ENCODE data around the gene C5AR1. TPM values are rescaled to one million over a fixed set of nuclear protein-coding genes. Genes with fewer than 3 reads are reported as not detected.
"Not testable (repeated sequence)": the region's sequence is repeated elsewhere in the genome, so short reads cannot be mapped to it uniquely, and the experiment has no call there.

Gene C5AR1
- total and polyA plus RNA-seq, 5 experiments from 2014 or later, result 0.15 to 2.6 (median 2.6) TPM; not detected in 2

- Mint-ChIP-seq H3K4me1 (peaks cover 0 to 7% (median 0%) of the 10 kb centered on the region in 4 donors), H3K27ac (peak overlapping the region in 1 of 10 donors; percentile 65), H3K27me3 (peaks cover 15 to 67% (median 30%) of the 10 kb centered on the region in 5 donors), H3K9me3 (peaks cover 0 to 3% (median 0%) of the 10 kb centered on the region in 9 donors), H3K36me3 (peaks cover 0 to 5% (median 0%) of the 10 kb centered on the region in 3 donors), H3K4me3 (peak overlapping the region in 1 of 10 donors; percentile 20)
- no peak for ATAC-seq
- no peak for DNase-seq
- POLR2A ChIA-PET, result no interaction called here
These were observed 10.5 kb downstream of the C5AR1 start for GRCh38 chr19:47319923-47320871.

GRCh38 chr19:47321630-47322029, 12.0 kb downstream of the C5AR1 start:
- POLR2A ChIA-PET, result no interaction called here
- peaks cover 16 to 61% (median 20%) of the 10 kb centered on the region in 5 donors for H3K27me3 Mint-ChIP-seq
- H3K27ac Mint-ChIP-seq, result no peak overlapping the region
- no peak for DNase-seq
- H3K36me3 Mint-ChIP-seq, result peaks cover 0 to 5% (median 0%) of the 10 kb centered on the region in 3 donors
- H3K4me3 Mint-ChIP-seq, result no peak overlapping the region
- H3K4me1 Mint-ChIP-seq, result peaks cover 0 to 2% (median 0%) of the 10 kb centered on the region in 4 donors
- H3K9me3 Mint-ChIP-seq, result peaks cover 0 to 3% (median 0%) of the 10 kb centered on the region in 9 donors
- ATAC-seq, result no peak

- H3K27me3 Mint-ChIP-seq, result peaks cover 16 to 60% (median 19%) of the 10 kb centered on the region in 5 donors
- ATAC-seq (no peak), DNase-seq (no peak)
- POLR2A ChIA-PET, result no interaction called here
- H3K36me3 Mint-ChIP-seq, result peaks cover 0 to 5% (median 0%) of the 10 kb centered on the region in 3 donors
- H3K4me1 Mint-ChIP-seq, result peaks cover 0 to 2% (median 0%) of the 10 kb centered on the region in 4 donors
- H3K9me3 Mint-ChIP-seq, result peaks cover 0 to 3% (median 0%) of the 10 kb centered on the region in 9 donors
- no peak overlapping the region for H3K27ac Mint-ChIP-seq
- H3K4me3 Mint-ChIP-seq, result no peak overlapping the region
These were observed 12.4 kb downstream of the C5AR1 start for GRCh38 chr19:47322058-47322457.

GRCh38 chr19:47323409-47323808, 13.7 kb downstream of the C5AR1 start:
- H3K4me3 Mint-ChIP-seq, result no peak overlapping the region

GRCh38 chr19:47323872-47324271, 14.2 kb downstream of the C5AR1 start:
- POLR2A ChIA-PET, result no interaction called here
- Mint-ChIP-seq H3K9me3 (peaks cover 0 to 3% (median 0%) of the 10 kb centered on the region in 9 donors), H3K4me3 (no peak overlapping the region), H3K36me3 (peaks cover 0 to 5% (median 0%) of the 10 kb centered on the region in 3 donors), H3K27ac (peak overlapping the region in 2 of 10 donors; percentile 29), H3K27me3 (peaks cover 15 to 53% (median 19%) of the 10 kb centered on the region in 5 donors), H3K4me1 (peaks cover 0 to 2% (median 0%) of the 10 kb centered on the region in 4 donors)
- DNase-seq (no peak), ATAC-seq (no peak)

More at GRCh38 chr19:47323409-47323808, 13.7 kb downstream of the C5AR1 start:
- Mint-ChIP-seq H3K27ac (no peak overlapping the region), H3K36me3 (peaks cover 0 to 5% (median 0%) of the 10 kb centered on the region in 3 donors), H3K4me1 (peaks cover 0 to 2% (median 0%) of the 10 kb centered on the region in 4 donors), H3K27me3 (peaks cover 15 to 55% (median 19%) of the 10 kb centered on the region in 5 donors), H3K9me3 (peaks cover 0 to 3% (median 0%) of the 10 kb centered on the region in 9 donors)
- DNase-seq, result no peak
- ATAC-seq, result no peak
- POLR2A ChIA-PET, result no interaction called here

- POLR2A ChIA-PET, result no interaction called here
- Mint-ChIP-seq H3K4me1 (peaks cover 0 to 2% (median 0%) of the 10 kb centered on the region in 4 donors), H3K27ac (no peak overlapping the region), H3K27me3 (peaks cover 15 to 50% (median 19%) of the 10 kb centered on the region in 5 donors), H3K36me3 (peaks cover 0 to 5% (median 0%) of the 10 kb centered on the region in 3 donors), H3K9me3 (peaks cover 0 to 3% (median 0%) of the 10 kb centered on the region in 9 donors), H3K4me3 (no peak overlapping the region)
- DNase-seq, result no peak
- ATAC-seq, result no peak
These were observed 14.8 kb downstream of the C5AR1 start for GRCh38 chr19:47324502-47324901.

GRCh38 chr19:47330466-47330869, 20.8 kb downstream of the C5AR1 start:
- POLR2A ChIA-PET, result interaction anchor here (0.7 kb wide), 1 partner anchor 362 kb away, joined by 3 read pairs; no protein-coding TSS in a partner anchor
- Mint-ChIP-seq H3K27me3 (peaks cover 0 to 11% (median 1%) of the 10 kb centered on the region in 5 donors), H3K9me3 (no peaks in the 10 kb centered on the region), H3K4me1 (peaks cover 0 to 10% (median 3%) of the 10 kb centered on the region in 4 donors), H3K36me3 (no peaks in the 10 kb centered on the region), H3K27ac (no peak overlapping the region), H3K4me3 (peak overlapping the region in 1 of 10 donors; percentile 48)
- DNase-seq, result no peak
- no peak for ATAC-seq

- Mint-ChIP-seq H3K4me3 (no peak overlapping the region), H3K9me3 (no peaks in the 10 kb centered on the region), H3K36me3 (no peaks in the 10 kb centered on the region), H3K27me3 (peaks cover 0 to 3% (median 0%) of the 10 kb centered on the region in 5 donors), H3K4me1 (peaks cover 2 to 17% (median 7%) of the 10 kb centered on the region in 4 donors), H3K27ac (peak overlapping the region in 1 of 10 donors; percentile 38)
- POLR2A ChIA-PET, result no interaction called here
- DNase-seq (no peak), ATAC-seq (no peak)
These were observed 21.8 kb downstream of the C5AR1 start for GRCh38 chr19:47331490-47331889.

- H3K9me3 Mint-ChIP-seq, result no peaks in the 10 kb centered on the region
- peak within 1 kb of the TSS in 3 of 10 donors; percentile 27 to 65 (median 50) for H3K27ac Mint-ChIP-seq
- ATAC-seq (no peak), DNase-seq (no peak)
- peaks cover 5 to 21% (median 13%) of the 10 kb centered on the region in 4 donors for H3K4me1 Mint-ChIP-seq
- H3K27me3 Mint-ChIP-seq, result peaks cover 0 to 3% (median 0%) of the 10 kb centered on the region in 5 donors
- peak within 1 kb of the TSS in 1 of 10 donors; percentile 6 for H3K4me3 Mint-ChIP-seq
- POLR2A ChIA-PET, result no interaction called here
- no peaks in the 10 kb centered on the region for H3K36me3 Mint-ChIP-seq
These were observed 22.4 kb downstream of the C5AR1 start, which contains the start of gene C5AR2 for GRCh38 chr19:47331931-47332547. Gene C5AR2 (plus strand): TSS chr19:47332175. CDS start chr19:47340800, 8,625 bp downstream.

- H3K27ac Mint-ChIP-seq, result peak overlapping the region in 3 of 10 donors; percentile 20 to 72 (median 29)
- H3K36me3 Mint-ChIP-seq, H3K27me3 Mint-ChIP-seq, POLR2A ChIA-PET, H3K9me3 Mint-ChIP-seq: not testable (repeated sequence)
- H3K4me3 Mint-ChIP-seq, result peak overlapping the region in 2 of 10 donors; percentile 18 to 19
- H3K4me1 Mint-ChIP-seq, result peaks cover 5 to 18% (median 13%) of the 10 kb centered on the region in 4 donors
- DNase-seq (peak in 1 of 10 donors; percentile 19), ATAC-seq (peak in 1 of 2 donors; percentile 47)
These were observed 27.4 kb downstream of the C5AR1 start for GRCh38 chr19:47336765-47337718.

GRCh38 chr19:47339196-47339880, 29.7 kb downstream of the C5AR1 start:
- POLR2A ChIA-PET, result no interaction called here
- DNase-seq (no peak), ATAC-seq (no peak)
- peaks cover 5 to 18% (median 13%) of the 10 kb centered on the region in 4 donors for H3K4me1 Mint-ChIP-seq
- H3K27ac Mint-ChIP-seq, result no peak overlapping the region
- H3K4me3 Mint-ChIP-seq, result peak overlapping the region in 1 of 10 donors; percentile 64
- no peaks in the 10 kb centered on the region for H3K36me3 Mint-ChIP-seq
- peaks cover 0 to 7% (median 0%) of the 10 kb centered on the region in 5 donors for H3K27me3 Mint-ChIP-seq
- H3K9me3 Mint-ChIP-seq, result no peaks in the 10 kb centered on the region

Data from naive thymus-derived CD8-positive, alpha-beta T cell (primary cell).